GM12892 (cell line): ENCODE results near the gene MYCBP.

Experiments used
- POLR2A ChIP-seq: IDR thresholded peaks from 2 replicates; pipeline ENCODE4 v1.6.1; 2011; ENCODE audit warnings: low read depth, low read length, control low read depth
- POLR2AphosphoS5 ChIP-seq: IDR thresholded peaks from 2 replicates; pipeline ENCODE4 v1.6.1; 2011; ENCODE audit warnings: low read depth, low read length, control low read depth
- TAF1 ChIP-seq: IDR thresholded peaks from 2 replicates; pipeline ENCODE4 v1.6.1; 2011; ENCODE audit warnings: low read depth, mild to moderate bottlenecking, control low read depth, low read length, borderline replicate concordance

- no peak for TF ChIP-seq POLR2AphosphoS5
- TF ChIP-seq POLR2A: no peak
- no peak for TF ChIP-seq TAF1
Observed at GRCh38 chr1:38881487-38881886, 8.3 kb upstream of the MYCBP start, which contains the start of gene GJA9.
